Testis (tissue), 2 donors: ENCODE measurements around the gene AHR.

Source experiments
- CTCF ChIP-seq, 3 experiments: fragments of 450-650 bp in 2 of 3; fragments of 200-600 bp in 1 of 3; sonication (generic) in 1 of 3; IDR thresholded peaks; one replicate each; pipeline ENCODE4 v1.5.1; 2016 to 2019; ENCODE audit warnings: antibody characterized with exemption in 3 of 3, mild to moderate bottlenecking in 2 of 3, moderate library complexity in 1 of 3
- POLR2A ChIP-seq: fragments of 450-650 bp; IDR thresholded peaks from one replicate; pipeline ENCODE4 v1.6.1; 2017; ENCODE audit warnings: antibody characterized with exemption, mild to moderate bottlenecking, moderate library complexity

GRCh38 chr7:17275749-17276671 is 22.4 kb upstream of the AHR start:
- no peak for TF ChIP-seq POLR2A
- no peak for TF ChIP-seq CTCF (IDR thresholded peaks at IDR 0.05)
